HTERT RPE-1 (cell line): ENCODE data around the gene LANCL2.
"Not testable (repeated sequence)": the region's sequence is repeated elsewhere in the genome, so short reads cannot be mapped to it uniquely, and the experiment has no call there.

Experiments used
- in situ Hi-C: fragments of 300-500 bp; cut with MboI; formaldehyde crosslinking; loops from 4 replicates; pipeline ENCODE4 v1.14.3; 2020; ENCODE audit warnings: low sequenced_read_pairs

Gene LANCL2

DNA sequence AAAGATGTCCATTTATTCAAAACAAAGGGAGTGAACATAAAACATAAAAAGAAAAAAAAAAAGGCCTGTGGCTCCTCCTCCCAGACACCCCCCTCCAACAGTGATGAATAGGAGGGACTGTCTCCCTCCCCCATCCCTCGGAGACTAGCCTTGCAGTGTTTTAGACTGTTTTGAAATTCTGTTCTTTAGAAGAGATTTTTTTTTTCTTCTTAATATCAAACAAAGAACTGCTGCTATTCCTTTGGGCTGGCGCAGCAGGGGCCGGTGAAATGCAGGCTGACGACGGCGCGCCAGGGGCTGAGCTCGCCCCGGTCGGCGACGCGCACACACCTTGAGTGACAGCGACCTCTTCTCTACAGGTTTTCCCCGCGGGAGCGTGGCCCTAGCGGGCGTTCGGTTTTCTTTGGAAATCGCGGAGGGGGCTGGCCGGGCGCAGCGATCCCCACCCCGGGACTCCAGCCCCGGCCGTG, at the start of gene LANCL2:
Gene LANCL2, plus strand, starts transcription at position 133 of the 470 bp plus-strand sequence. CDS start 689 bp downstream, outside the sequence.
- in situ Hi-C loops, result no loop called here

- in situ Hi-C loops, result no loop called here
These were observed 39.8 kb upstream of the LANCL2 start for GRCh38 chr7:55325371-55325792.

GRCh38 chr7:55326081-55326835, 38.9 kb upstream of the LANCL2 start:
- in situ Hi-C loops, result no loop called here

- in situ Hi-C loops, result no loop called here
These were observed 38.1 kb upstream of the LANCL2 start for GRCh38 chr7:55326945-55327626.

DNA sequence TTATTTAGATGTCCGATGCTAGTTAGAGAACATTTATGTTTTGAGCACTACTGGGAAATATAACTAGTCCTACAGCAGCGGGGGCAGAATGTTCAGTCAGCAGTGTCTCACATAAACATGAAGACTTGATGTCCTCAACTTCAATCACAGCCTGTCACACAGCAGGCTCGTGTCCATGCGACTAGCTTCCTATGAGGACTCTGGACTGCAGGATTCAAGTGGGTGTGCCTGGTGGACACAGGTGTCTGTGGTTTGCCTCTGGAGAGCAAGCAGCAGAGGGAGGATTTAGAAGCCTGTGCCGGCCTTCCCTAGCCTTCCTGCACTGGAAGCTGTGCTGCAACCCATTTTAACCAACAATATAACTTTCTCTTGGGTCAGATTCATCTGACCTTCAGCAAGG, 30.0 kb upstream of the LANCL2 start:
- in situ Hi-C loops, result no loop called here

DNA sequence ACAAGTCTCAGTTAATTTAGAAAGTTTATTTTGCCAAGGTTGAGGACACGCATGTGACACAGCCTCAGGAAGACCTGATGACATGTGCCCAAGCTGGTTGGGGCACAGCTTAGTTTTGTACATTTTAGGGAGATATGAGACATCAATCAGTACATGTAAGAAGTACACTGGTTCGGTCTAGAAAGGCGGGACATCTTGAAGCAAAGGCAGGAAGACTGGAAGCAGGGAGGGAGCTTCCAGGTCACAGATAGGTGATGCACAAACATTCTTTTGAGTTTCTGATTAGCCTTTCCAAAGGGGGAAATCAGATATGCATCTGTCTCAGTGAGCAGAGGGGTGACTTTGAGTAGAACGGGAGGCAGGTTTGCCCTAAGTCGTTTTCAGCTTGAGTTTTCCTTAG, 29.4 kb upstream of the LANCL2 start:
- in situ Hi-C loops, result no loop called here

GRCh38 chr7:55336540-55336939, 28.6 kb upstream of the LANCL2 start:
- in situ Hi-C loops, result no loop called here

GRCh38 chr7:55339033-55340000, 25.8 kb upstream of the LANCL2 start:
- in situ Hi-C loops, result no loop called here

DNA sequence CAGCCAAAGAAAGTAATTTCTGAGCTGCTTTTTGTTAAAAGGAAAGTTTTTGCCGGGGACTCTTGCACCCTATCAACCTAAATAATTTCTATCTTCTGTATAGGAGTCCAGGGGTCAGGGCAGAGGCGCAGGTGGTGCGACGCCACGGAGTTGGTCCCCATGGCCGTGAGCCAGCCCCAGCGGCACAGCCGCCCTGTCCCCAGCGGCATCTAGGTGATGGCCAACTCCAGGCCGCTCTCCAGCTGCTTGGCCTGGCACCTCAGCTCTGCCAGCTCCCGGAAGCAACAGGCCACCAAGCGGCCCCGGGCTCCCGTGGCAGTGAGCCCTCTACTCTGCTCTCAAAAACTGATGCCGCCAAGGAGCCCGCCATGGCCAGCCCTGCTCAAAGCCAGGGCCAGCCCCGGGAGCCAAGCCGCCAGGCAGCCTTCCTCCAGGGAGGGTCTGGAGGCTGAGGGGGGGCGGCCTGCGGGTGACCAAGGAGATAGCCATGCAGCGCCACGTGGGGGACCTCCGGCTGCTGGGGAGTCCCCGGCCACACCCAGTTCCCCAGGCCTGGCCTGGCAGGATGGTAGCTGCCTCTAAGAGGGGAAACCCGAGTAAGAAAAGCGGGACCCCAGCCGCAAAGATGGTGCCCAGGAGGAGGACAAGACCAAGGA, 22.8 kb upstream of the LANCL2 start:
- in situ Hi-C loops, result no loop called here

- in situ Hi-C loops, result no loop called here
These were observed 21.9 kb upstream of the LANCL2 start for GRCh38 chr7:55343002-55343781.

- in situ Hi-C loops, result no loop called here
These were observed 21.1 kb upstream of the LANCL2 start for GRCh38 chr7:55343860-55344606.

- in situ Hi-C loops, result no loop called here
These were observed 20.3 kb upstream of the LANCL2 start for GRCh38 chr7:55344840-55345239.

GRCh38 chr7:55345292-55345691, 19.8 kb upstream of the LANCL2 start:
- in situ Hi-C loops, result no loop called here

- in situ Hi-C loops, result no loop called here
These were observed 16.6 kb upstream of the LANCL2 start for GRCh38 chr7:55348502-55348901.

DNA sequence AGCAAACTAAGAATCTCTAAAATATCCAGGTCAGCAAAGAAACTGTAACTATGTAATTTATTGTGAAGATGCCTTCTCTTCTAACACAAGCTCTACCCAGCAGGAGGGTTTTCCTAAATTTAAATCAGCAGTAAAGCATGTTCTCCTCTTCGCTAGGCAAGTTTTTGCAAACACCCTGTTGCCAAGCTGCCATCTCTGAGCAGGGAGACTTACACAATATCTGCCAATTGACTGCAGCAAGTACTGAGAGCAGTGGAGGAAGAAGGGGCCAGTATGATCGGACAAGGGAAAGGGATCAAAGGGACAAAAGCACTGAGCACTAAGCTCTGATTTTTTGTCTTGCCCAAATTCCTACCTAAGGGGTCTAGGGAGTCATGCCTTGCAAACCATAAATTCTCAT, 16.0 kb upstream of the LANCL2 start:
- in situ Hi-C loops, result no loop called here

DNA sequence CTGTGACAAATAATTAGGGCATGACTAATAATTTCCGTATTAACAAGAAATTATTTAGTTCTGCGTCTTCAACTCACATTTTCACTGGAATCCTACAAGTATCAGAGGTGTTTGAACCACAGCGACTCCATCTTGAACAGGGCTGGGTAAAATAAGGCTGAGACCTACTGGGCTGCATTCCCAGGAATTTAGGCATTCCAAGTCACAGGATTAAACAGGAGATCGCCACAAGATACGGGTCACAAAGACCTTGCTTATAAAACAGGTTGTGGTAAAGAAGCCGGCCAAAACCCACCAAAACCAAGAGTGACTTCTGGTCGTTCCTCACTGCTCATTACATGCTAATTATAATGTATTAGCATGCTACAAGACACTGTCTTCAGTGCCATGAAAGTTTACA, 14.9 kb upstream of the LANCL2 start:
- in situ Hi-C loops, result no loop called here

- in situ Hi-C loops, result no loop called here
These were observed 13.9 kb upstream of the LANCL2 start for GRCh38 chr7:55351263-55351662.

- in situ Hi-C loops, result not testable (repeated sequence)
These were observed 12.2 kb upstream of the LANCL2 start for GRCh38 chr7:55352947-55353273.

DNA sequence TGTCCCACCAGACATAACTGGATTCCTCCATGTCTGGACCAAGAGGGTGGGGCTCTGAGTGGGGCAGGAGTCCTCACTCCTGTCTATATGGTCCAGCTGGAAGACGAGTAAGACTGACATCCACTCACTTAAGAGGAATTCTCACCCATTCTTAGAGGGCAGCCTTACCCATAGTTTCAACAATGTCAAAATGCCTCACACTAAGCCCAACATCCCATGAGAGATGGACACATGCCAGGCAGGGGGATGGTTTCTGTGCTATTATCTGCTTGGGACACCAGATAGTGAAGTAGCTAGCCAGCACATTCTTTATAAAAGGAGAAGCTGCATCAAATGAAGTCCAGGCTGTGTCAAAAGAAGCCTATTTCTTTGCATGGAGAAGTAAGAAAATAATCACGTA, 4.7 kb upstream of the LANCL2 start:
- in situ Hi-C loops, result no loop called here
